SJSA1 (cell line): ENCODE measurements around the gene CPPED1. TPM values are rescaled to one million over a fixed set of nuclear protein-coding genes. Genes with fewer than 3 reads are reported as not detected.
"Not testable (repeated sequence)": the region's sequence is repeated elsewhere in the genome, so short reads cannot be mapped to it uniquely, and the experiment has no call there.

Source experiments
- DNase-seq, 2 experiments: peaks; one replicate each; pipeline ENCODE4 v3.0.0-alpha.2; 2015 to 2020; ENCODE audit warnings: low spot score in 2 of 2, low read depth in 1 of 2
- H3K27ac ChIP-seq: fragments of 250-450 bp; sonication (Bioruptor Pico); 2 replicates; pipeline ENCODE4 v1.5.1; 2020; ENCODE audit warnings: mild to moderate bottlenecking, moderate library complexity
- H3K27me3 ChIP-seq: fragments of 250-450 bp; sonication (Bioruptor Pico); replicated peaks from 2 replicates; pipeline ENCODE4 v1.5.1; 2020; ENCODE audit warnings: mild to moderate bottlenecking, moderate library complexity
- H3K36me3 ChIP-seq: fragments of 250-450 bp; sonication (Bioruptor Pico); 2 replicates; pipeline ENCODE4 v1.5.1; 2020; ENCODE audit warnings: mild to moderate bottlenecking
- H3K4me1 ChIP-seq: fragments of 250-450 bp; sonication (Bioruptor Pico); replicated peaks from 2 replicates; pipeline ENCODE4 v1.6.1; 2021; ENCODE audit warnings: mild to moderate bottlenecking
- H3K4me3 ChIP-seq: fragments of 250-450 bp; sonication (Bioruptor Pico); 2 replicates; pipeline ENCODE4 v1.5.1; 2020; ENCODE audit warnings: mild to moderate bottlenecking
- H3K9me3 ChIP-seq: fragments of 250-450 bp; sonication (Bioruptor Pico); replicated peaks from 2 replicates; pipeline ENCODE4 v1.5.1; 2020; ENCODE audit warnings: mild to moderate bottlenecking
- total RNA-seq: library from RNA; depleted of rRNA; stranded (reverse); fragments of >200 nt; shearing (Covaris generic); gene quantifications from 2 replicates; pipeline ENCODE4 v1.2.3, GENCODE V29; 2014

Gene CPPED1
- total RNA-seq, 1 experiment from 2014 or later: 2.4 TPM

DNA sequence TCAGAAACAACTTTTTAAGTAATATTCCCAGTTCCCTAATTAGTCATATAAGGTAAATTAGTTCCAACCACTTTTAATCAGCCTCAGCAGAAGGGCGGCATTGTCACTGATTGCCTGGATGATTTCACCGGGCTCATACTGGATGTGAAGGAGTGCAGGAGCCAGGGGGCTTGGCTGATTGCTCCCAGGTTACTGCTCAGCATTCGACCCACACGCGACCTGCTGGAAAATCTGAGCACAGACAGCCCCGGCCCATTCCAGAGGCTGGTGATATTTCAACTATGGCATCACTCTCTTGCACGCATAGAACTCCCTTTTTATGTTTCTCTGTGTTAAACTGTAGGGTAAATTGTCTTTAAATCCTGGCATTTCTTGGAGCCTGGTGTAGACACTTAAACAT, 34.2 kb downstream of the CPPED1 start:
- no peak overlapping the region for H3K27ac ChIP-seq
- DNase-seq: no peak
- no peaks in the 10 kb centered on the region; the same call in 1 of the 2 replicates for H3K9me3 ChIP-seq
- H3K36me3 ChIP-seq: no peaks in the 10 kb centered on the region
- no peaks in the 10 kb centered on the region for H3K4me1 ChIP-seq
- H3K27me3 ChIP-seq: no peaks in the 10 kb centered on the region
- H3K4me3 ChIP-seq: no peak overlapping the region

DNA sequence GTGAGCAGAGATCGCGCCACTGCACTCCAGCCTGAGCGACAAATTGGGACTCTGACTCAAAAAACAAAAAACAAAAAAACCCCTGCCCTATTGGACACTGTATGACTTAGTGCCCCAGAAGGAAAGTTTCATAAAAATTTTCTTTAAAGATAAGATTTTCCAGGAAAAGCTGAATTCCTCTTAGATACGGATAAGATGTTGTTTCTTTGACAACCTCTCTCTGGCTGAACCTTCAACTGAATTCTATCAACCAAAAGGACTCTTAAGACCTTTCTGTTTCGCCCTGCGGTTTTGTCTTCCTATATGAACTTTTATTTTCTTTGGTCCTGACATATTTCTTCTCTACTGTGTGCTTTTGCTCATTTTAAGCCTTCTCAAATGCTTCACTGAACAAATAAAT, 35.8 kb downstream of the CPPED1 start:
- no peaks in the 10 kb centered on the region for H3K27me3 ChIP-seq
- H3K27ac ChIP-seq: no peak overlapping the region
- H3K36me3 ChIP-seq: no peaks in the 10 kb centered on the region
- H3K4me3 ChIP-seq: no peak overlapping the region
- no peak for DNase-seq
- no peaks in the 10 kb centered on the region for H3K4me1 ChIP-seq
- no peaks in the 10 kb centered on the region; the same call in 1 of the 2 replicates for H3K9me3 ChIP-seq

DNA sequence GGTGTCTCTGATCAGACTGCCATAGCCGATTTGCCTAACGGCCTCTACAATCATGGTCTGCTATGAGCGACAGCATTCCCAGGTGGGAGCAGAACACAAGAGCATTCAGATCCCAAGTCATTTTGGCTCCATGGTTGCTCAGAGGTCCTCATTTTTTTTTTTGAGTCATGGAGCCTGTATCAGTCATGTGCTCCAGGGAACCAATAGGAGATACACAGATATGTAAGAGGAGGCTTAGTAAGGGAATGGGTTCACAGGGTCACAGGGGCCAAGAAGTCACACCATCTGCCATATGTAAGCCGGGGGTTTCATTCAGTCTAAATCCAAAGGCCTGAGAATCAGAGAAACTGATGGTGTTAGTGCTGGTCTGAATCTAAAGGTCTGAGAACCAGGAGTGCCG, 36.8 kb downstream of the CPPED1 start:
- H3K4me3 ChIP-seq: no peak overlapping the region
- H3K4me1 ChIP-seq: no peaks in the 10 kb centered on the region
- H3K27ac ChIP-seq: no peak overlapping the region
- no peaks in the 10 kb centered on the region for H3K36me3 ChIP-seq
- H3K9me3 ChIP-seq: no peaks in the 10 kb centered on the region; the same call in 1 of the 2 replicates
- no peak for DNase-seq
- no peaks in the 10 kb centered on the region for H3K27me3 ChIP-seq

DNA sequence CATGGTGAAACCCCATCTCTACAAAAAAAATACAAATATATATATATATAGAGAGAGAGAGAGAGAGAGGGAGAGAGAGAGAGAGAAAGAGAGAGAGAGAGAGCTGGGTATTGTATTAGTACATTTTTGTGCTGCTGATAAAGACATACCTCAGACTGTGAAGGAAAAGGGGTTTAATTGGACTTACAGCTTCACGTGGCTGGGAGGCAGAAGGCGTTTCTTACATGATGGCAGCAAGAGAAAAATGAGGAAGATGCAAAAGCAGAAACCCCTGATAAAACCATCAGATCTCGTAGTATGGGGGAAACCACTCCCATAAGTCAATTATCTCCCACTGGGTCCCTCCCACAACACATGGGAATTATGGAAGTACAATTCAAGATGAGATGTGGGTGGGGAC, 37.5 kb downstream of the CPPED1 start:
- DNase-seq, H3K4me1 ChIP-seq, H3K36me3 ChIP-seq, H3K27me3 ChIP-seq, H3K27ac ChIP-seq, H3K4me3 ChIP-seq, H3K9me3 ChIP-seq: not testable (repeated sequence)

DNA sequence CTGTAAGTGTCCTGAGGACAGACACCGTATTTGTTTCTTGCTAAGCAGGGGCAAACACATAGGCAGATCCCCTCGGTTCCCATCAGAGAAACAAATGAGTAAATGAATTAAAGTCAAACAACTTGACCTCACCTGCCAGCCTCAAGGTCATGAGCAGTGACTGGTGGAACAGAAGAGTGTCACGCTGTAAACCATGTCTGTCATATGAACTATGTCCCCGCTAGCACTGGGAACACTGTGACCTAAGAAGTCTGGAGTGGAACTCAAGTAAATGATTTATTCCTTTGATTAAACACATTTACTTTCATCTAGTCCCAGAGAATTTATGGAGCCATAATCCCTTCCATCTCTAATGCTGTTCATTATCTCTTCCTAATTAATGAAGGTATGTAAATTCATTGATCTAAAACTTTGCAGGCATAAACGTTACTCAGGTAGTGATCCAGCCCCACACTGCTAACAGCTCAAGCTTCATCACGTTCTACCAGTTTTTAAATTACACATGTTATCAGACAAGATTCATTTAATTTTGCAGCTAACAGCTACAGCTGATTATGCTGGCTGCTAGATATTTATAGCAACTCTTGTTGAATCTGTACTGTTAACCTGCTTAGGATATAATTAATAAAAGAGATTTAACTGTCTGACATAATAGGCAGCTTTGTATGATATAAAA, 38.7 kb downstream of the CPPED1 start:
- Histone ChIP-seq H3K4me1 (no peaks in the 10 kb centered on the region), H3K27me3 (no peaks in the 10 kb centered on the region), H3K27ac (no peak overlapping the region), H3K9me3 (no peaks in the 10 kb centered on the region; the same call in 1 of the 2 replicates), H3K36me3 (no peaks in the 10 kb centered on the region), H3K4me3 (no peak overlapping the region)
- no peak for DNase-seq

DNA sequence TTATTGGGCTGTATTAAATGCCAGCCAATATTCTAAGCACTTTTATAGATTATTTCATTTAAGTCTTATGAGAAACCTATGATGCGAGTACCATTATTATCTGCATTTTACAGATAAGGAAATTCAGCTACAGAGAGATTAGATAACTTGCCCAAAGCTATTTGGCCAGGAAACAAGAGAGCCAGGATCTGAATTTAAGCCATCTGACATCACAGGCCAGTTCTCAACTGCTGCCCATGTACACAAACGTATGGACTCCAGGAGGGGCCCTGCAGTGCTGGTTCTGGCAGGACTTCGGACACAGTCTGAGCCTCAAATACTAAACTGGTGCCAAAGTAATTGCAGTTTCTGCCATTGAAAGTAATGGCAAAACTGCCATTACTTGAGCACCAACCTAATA, 40.2 kb downstream of the CPPED1 start:
- H3K36me3 ChIP-seq: no peaks in the 10 kb centered on the region
- no peaks in the 10 kb centered on the region for H3K9me3 ChIP-seq
- H3K4me1 ChIP-seq: no peaks in the 10 kb centered on the region
- no peak overlapping the region for H3K4me3 ChIP-seq
- no peaks in the 10 kb centered on the region for H3K27me3 ChIP-seq
- H3K27ac ChIP-seq: no peak overlapping the region
- no peak for DNase-seq

DNA sequence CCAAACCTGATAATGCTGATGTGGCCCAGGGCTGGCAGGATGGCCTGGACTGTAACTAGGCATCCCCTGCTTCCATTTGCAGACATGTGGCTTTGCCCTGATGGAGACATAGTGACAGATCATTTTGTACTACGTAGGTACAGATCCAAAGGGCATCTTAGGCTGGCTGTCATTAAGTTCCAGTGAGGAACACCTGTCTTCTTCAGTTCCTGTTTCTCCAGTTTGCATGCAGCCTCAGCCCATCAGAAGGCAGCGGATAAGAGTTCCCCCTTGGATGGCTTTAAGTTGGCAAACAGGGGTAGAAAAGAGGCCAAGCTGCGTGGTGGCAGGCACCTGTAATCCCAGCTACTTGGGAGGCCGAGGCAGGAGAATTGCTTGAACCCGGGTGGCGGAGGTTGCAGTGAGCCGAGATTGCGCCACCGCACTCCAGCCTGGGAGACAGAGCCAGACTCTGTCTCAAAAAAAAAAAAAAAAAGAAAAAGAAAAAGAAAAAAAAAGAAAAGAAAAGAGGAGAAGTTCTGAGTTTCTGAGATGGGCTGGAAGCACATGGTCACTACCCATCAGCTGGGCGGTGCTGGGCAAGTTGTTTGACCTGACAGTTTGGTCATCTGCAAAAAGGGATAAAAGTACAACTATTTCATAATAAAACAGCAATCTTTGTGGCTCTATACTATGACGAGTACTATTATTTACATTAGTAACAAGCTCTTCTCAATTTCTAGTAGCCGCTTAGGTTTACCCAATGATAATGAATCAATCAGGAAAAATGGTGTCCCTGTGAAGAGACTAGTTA, 42.7 kb downstream of the CPPED1 start:
- Histone ChIP-seq H3K9me3 (no peaks in the 10 kb centered on the region), H3K4me3 (no peak overlapping the region), H3K4me1 (no peaks in the 10 kb centered on the region), H3K27me3 (no peaks in the 10 kb centered on the region), H3K36me3 (no peaks in the 10 kb centered on the region), H3K27ac (no peak overlapping the region)
- DNase-seq: no peak

DNA sequence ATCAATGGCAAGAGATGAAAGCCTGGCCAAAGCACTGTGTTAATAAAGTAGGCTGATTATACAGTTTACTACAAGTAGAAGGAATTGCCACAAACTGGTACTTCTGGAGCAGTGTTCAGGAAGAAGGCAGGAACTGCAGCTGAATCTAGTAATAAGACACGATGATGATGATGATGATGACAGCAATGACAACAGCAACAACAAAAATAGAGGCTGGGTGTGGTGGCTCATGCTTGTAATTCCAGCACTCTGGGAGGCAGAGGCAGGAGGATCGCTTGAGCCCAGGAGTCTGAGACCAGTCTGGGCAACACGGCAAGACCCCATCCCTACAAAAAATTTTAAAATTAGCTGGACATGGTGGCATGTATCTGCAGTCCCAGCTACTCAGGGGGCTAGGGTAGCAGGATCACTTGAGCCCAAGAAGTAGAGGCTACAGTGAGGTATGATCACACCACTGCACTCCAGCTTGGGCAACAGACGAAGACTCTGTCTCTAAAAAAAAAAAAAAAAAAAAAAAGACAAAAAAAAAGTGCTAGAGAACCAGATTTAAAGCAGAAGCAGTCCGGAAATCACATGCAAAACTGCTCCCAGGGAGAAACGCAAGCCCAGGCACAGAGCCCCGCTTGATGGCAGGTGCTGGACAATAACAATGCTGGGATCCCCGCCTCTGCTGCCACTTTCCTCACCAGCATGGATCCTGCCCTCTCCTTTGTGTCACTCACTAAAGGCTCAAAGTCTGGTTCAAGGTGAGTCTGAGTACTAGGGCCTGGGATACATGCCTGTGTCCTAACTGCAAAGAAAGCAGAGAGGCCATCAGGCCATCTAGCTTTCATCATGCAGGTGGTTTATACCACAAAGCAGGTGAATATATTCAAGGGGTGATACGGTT, 44.8 kb downstream of the CPPED1 start:
- no peaks in the 10 kb centered on the region for H3K9me3 ChIP-seq
- no peaks in the 10 kb centered on the region for H3K36me3 ChIP-seq
- DNase-seq: no peak
- no peak overlapping the region for H3K4me3 ChIP-seq
- H3K27me3 ChIP-seq: no peaks in the 10 kb centered on the region
- H3K27ac ChIP-seq: no peak overlapping the region
- no peaks in the 10 kb centered on the region for H3K4me1 ChIP-seq

DNA sequence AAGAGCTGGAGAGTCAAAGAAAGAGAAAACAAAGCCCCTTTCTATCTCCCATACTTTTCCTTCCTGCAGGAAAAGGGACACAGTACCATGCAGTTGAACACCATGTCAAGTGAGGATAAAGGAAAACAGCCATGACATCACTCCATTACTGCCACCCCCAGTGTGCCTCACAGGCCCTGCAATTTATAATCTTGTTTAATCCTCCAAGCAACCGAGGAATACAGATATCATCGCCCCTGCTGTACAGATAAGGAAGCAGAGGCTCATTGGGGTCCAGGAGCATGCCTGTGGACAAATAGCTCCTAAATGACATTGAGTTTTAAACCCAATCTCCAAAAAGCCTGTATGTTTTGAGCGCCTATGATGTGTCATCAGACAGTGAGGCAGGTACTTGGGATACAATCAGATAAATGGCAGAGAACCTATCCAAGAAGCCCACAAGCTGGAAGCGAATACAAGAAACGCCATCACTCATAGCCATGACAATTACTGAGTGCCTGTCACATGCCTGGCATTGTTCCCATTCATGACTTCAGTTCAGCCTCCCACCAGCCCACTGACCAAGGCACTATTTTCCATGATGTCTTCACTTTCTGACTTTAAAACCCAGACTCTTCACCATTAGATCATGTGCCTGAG, 45.5 kb downstream of the CPPED1 start:
- Histone ChIP-seq H3K4me3 (no peak overlapping the region), H3K4me1 (no peaks in the 10 kb centered on the region), H3K36me3 (no peaks in the 10 kb centered on the region), H3K27me3 (no peaks in the 10 kb centered on the region), H3K9me3 (no peaks in the 10 kb centered on the region), H3K27ac (no peak overlapping the region)
- no peak for DNase-seq

DNA sequence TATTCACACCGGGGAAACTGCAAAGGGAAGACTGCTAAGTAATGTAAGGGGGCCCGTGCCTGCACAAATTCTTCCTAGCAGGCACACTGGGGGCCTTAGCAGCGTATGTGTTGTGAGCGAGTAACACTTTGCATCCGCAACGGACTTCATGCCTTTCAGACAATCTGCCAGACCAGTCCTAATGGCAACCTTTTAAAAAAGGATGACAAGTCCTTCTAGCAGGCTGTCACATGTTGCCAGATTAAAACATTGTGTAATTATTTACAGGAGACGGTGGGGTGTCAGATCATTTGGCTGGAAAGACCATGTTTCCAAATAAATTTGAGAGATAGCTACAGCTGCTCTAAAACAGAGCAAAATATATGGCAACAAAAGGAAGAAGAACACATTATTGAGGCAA, 46.1 kb downstream of the CPPED1 start:
- H3K4me1 ChIP-seq: no peaks in the 10 kb centered on the region
- no peaks in the 10 kb centered on the region for H3K36me3 ChIP-seq
- no peak for DNase-seq
- no peaks in the 10 kb centered on the region for H3K9me3 ChIP-seq
- no peak overlapping the region for H3K4me3 ChIP-seq
- no peaks in the 10 kb centered on the region for H3K27me3 ChIP-seq
- H3K27ac ChIP-seq: no peak overlapping the region

DNA sequence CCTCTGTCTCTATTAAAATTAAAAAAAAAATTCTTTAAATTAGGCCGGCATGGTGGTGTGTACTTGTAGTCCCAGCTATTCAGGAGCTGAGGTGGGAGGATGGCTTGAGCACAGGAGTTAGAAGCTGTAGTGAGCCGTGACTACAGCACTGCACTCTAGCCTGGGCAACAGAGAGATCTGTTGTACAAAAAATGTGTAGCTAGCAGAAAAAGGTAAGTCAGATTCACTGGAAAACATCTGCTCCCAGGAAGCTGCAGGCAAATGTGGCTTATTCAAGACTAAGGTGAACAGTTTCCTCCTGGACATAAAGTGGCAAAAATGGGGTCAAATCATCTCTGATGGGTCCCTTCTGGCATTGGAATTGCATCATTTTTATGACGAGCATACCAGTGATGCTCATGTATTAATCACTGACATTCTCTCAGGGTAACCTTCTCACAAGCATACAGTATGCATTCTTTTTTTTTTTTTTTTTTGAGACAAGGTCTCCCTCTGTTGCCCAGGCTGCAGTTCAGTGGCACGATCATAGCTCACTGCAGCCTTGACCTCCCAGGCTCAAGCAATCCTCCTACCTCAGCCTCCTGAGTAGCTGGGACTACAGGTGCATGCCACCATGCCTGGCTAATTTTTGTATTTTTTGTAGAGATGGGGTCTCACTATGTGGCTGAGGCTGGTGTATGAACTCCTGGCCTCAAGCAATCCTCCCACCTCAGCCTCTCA, 48.7 kb downstream of the CPPED1 start:
- Histone ChIP-seq H3K36me3 (no peaks in the 10 kb centered on the region), H3K4me1 (no peaks in the 10 kb centered on the region), H3K27me3 (no peaks in the 10 kb centered on the region), H3K9me3 (no peaks in the 10 kb centered on the region), H3K4me3 (no peak overlapping the region), H3K27ac (no peak overlapping the region)
- no peak for DNase-seq

DNA sequence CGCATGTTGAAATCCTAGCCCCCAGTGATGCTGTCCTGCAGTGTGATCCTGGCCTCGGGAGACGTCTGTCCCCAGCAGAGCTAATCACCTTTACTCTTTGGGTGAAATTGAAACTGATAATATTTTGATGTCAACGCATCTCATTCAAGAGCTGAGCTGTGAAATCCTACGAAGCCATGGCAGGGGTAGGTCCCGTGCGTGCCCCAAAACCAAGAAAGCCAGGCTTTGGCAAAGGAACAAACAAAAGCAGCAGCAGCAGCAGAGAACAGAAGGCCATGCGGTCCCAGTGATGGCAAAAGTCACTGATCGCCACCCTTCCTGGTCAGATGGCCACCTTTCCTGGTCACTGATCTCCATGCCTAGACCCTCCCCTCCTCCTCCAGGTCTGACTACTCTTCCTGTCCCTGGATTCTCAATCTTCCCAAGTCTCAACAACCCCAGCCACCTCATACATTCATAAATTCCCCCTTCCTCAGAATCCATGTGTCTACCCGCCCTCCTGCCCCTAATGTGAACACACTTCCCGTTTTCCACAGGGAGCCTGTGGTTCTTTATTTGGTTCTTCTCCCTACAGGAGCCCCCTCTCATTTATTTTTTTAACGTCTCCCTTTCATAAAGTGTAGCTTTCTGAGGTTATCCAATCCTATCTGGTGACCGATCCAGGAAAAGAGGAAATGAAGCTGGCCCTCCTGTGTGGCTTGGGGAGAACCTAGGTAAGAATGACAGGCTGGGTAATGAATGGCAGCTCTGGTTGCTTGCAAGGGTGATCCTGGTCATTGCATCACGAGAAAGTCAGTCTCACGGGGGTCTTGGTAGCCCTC, 50.3 kb downstream of the CPPED1 start:
- no peaks in the 10 kb centered on the region for H3K36me3 ChIP-seq
- no peaks in the 10 kb centered on the region for H3K4me1 ChIP-seq
- no peaks in the 10 kb centered on the region for H3K27me3 ChIP-seq
- H3K4me3 ChIP-seq: no peak overlapping the region
- H3K27ac ChIP-seq: no peak overlapping the region
- H3K9me3 ChIP-seq: no peaks in the 10 kb centered on the region
- no peak for DNase-seq
